EL (cell line): ENCODE measurements around the gene CSAD.
A peak's percentile ranks its signal among the peaks of the same experiment; 100 is the strongest.

Experiments
- DNase-seq: peaks from one replicate; pipeline ENCODE4 v3.0.0-alpha.2; 2016

Gene CSAD

GRCh38 chr12:53180220-53180930 is at the start of gene CSAD, which contains the start of gene ZNF740:
TSS of gene CSAD (minus strand) at chr12:53180925. CDS start at chr12:53173470, 7,455 bp downstream.
TSS of gene ZNF740 (plus strand) at chr12:53180722. CDS start at chr12:53181984, 1,262 bp downstream.
- DNase-seq = peak; percentile 99

GRCh38 chr12:53230108-53230845 is 49.6 kb upstream of the CSAD start:
- no peak for DNase-seq

- no peak for DNase-seq
These were observed 48.7 kb upstream of the CSAD start for GRCh38 chr12:53229454-53229853.

- DNase-seq = no peak
These were observed 47.1 kb upstream of the CSAD start for GRCh38 chr12:53227836-53228235.

- no peak for DNase-seq
These were observed 46.6 kb upstream of the CSAD start for GRCh38 chr12:53227341-53227740.

- DNase-seq = no peak
These were observed 46.1 kb upstream of the CSAD start for GRCh38 chr12:53226815-53227214.

GRCh38 chr12:53225635-53226424 is 45.1 kb upstream of the CSAD start:
- no peak for DNase-seq

GRCh38 chr12:53224897-53225634 is 44.3 kb upstream of the CSAD start:
- DNase-seq = no peak

GRCh38 chr12:53224061-53224896 is 43.6 kb upstream of the CSAD start:
- no peak for DNase-seq

- peak; percentile 25 for DNase-seq
These were observed 42.8 kb upstream of the CSAD start for GRCh38 chr12:53223389-53224060.

GRCh38 chr12:53222806-53223261 is 42.1 kb upstream of the CSAD start:
- DNase-seq = no peak

GRCh38 chr12:53222170-53222721 is 41.5 kb upstream of the CSAD start:
- peak; percentile 30 for DNase-seq

GRCh38 chr12:53221203-53222080 is 40.7 kb upstream of the CSAD start:
- DNase-seq = peak; percentile 68

GRCh38 chr12:53220694-53221202 is 40.0 kb upstream of the CSAD start:
- peak; percentile 95 for DNase-seq

- peak; percentile 80 for DNase-seq
These were observed 39.4 kb upstream of the CSAD start for GRCh38 chr12:53219956-53220693.

GRCh38 chr12:53219292-53219955 is 38.7 kb upstream of the CSAD start:
- DNase-seq = peak; percentile 55

- DNase-seq = no peak
These were observed 38.0 kb upstream of the CSAD start for GRCh38 chr12:53218551-53219291.
